Upper lobe of right lung (tissue), 1 donor: ENCODE data around the gene TASP1. TPM values are rescaled to one million over a fixed set of nuclear protein-coding genes. Genes with fewer than 3 reads are reported as not detected.

Source experiments
- ATAC-seq: fragments of 200-7000 bp; cut with Tn5 transposase; one replicate; pipeline ENCODE4 v1.9.1; 2020; ENCODE audit warnings: mild to moderate bottlenecking, moderate library complexity
- DNase-seq: peaks from one replicate; pipeline ENCODE4 v3.0.0-alpha.2; 2020
- H3K27ac ChIP-seq: fragments of 200-600 bp; one replicate; pipeline ENCODE4 v1.8.0; 2022
- H3K27me3 ChIP-seq: fragments of 200-600 bp; one replicate; pipeline ENCODE4 v1.8.0; 2022; ENCODE audit warnings: mild to moderate bottlenecking
- H3K36me3 ChIP-seq: fragments of 200-600 bp; one replicate; pipeline ENCODE4 v1.8.0; 2022
- H3K4me1 ChIP-seq: fragments of 200-600 bp; one replicate; pipeline ENCODE4 v1.8.0; 2022
- H3K4me3 ChIP-seq: fragments of 200-600 bp; one replicate; pipeline ENCODE4 v1.8.0; 2022; ENCODE audit warnings: mild to moderate bottlenecking
- H3K9me3 ChIP-seq: fragments of 200-600 bp; one replicate; pipeline ENCODE4 v1.8.0; 2022
- CTCF ChIP-seq: fragments of 200-600 bp; IDR thresholded peaks from one replicate; pipeline ENCODE4 v1.8.0; 2022; ENCODE audit warnings: antibody characterized with exemption
- intact Hi-C: fragments of 100-400 bp; cut with DNase I; formaldehyde crosslinking; loops from one replicate; pipeline ENCODE4 v1.11.0; 2022
- total RNA-seq: library from RNA; stranded (reverse); fragmentation: NEBNext Ultra II Directional; extraction: Animal tissue kit (Norgen Biotek cat#: 25700); gene quantifications from one replicate; pipeline ENCODE4 v1.2.1, GENCODE V29; 2021
- donor health status: DM: no; HTN: yes; CAD: no; lungs with severe emphysema.

TASP1 gene
- total RNA-seq, 1 donor from 2014 or later, result 17.1 TPM

GRCh38 chr20:13443690-13444089, 195.0 kb downstream of the TASP1 start:
- TF ChIP-seq CTCF, result no peak
- H3K9me3 ChIP-seq, result no peaks in the 10 kb centered on the region
- no peaks in the 10 kb centered on the region for H3K27me3 ChIP-seq
- DNase-seq (no peak), ATAC-seq (no peak)
- H3K27ac ChIP-seq, result no peak overlapping the region
- no peak overlapping the region for H3K4me3 ChIP-seq
- H3K36me3 ChIP-seq, result no peaks in the 10 kb centered on the region
- no peaks in the 10 kb centered on the region for H3K4me1 ChIP-seq
- intact Hi-C loops, result no loop called here

- Histone ChIP-seq H3K36me3 (no peaks in the 10 kb centered on the region), H3K4me3 (no peak overlapping the region), H3K27me3 (no peaks in the 10 kb centered on the region), H3K9me3 (no peaks in the 10 kb centered on the region), H3K4me1 (no peaks in the 10 kb centered on the region), H3K27ac (no peak overlapping the region)
- DNase-seq (no peak), ATAC-seq (no peak)
- TF ChIP-seq CTCF, result no peak
- intact Hi-C loops, result no loop called here
Measured at GRCh38 chr20:13442986-13443385, 195.7 kb downstream of the TASP1 start.

GRCh38 chr20:13441388-13441787, 197.3 kb downstream of the TASP1 start:
- no peak for TF ChIP-seq CTCF
- H3K4me1 ChIP-seq, result no peaks in the 10 kb centered on the region
- H3K9me3 ChIP-seq, result no peaks in the 10 kb centered on the region
- H3K27ac ChIP-seq, result no peak overlapping the region
- no peaks in the 10 kb centered on the region for H3K36me3 ChIP-seq
- no peak overlapping the region for H3K4me3 ChIP-seq
- ATAC-seq, result no peak
- no peaks in the 10 kb centered on the region for H3K27me3 ChIP-seq
- no peak for DNase-seq
- intact Hi-C loops, result no loop called here

- no peaks in the 10 kb centered on the region for H3K9me3 ChIP-seq
- no peaks in the 10 kb centered on the region for H3K4me1 ChIP-seq
- no peak for DNase-seq
- H3K36me3 ChIP-seq, result peaks cover 5% of the 10 kb centered on the region
- no peak for ATAC-seq
- H3K4me3 ChIP-seq, result no peak overlapping the region
- no peak overlapping the region for H3K27ac ChIP-seq
- TF ChIP-seq CTCF, result no peak
- intact Hi-C loops, result no loop called here
- H3K27me3 ChIP-seq, result no peaks in the 10 kb centered on the region
Measured at GRCh38 chr20:13436530-13436929, 202.2 kb downstream of the TASP1 start.

GRCh38 chr20:13432126-13432525, 206.6 kb downstream of the TASP1 start:
- DNase-seq (no peak), ATAC-seq (no peak)
- intact Hi-C loops, result no loop called here
- no peaks in the 10 kb centered on the region for H3K27me3 ChIP-seq
- H3K27ac ChIP-seq, result no peak overlapping the region
- no peaks in the 10 kb centered on the region for H3K9me3 ChIP-seq
- no peak overlapping the region for H3K4me3 ChIP-seq
- TF ChIP-seq CTCF, result no peak
- no peaks in the 10 kb centered on the region for H3K4me1 ChIP-seq
- peaks cover 5% of the 10 kb centered on the region for H3K36me3 ChIP-seq

GRCh38 chr20:13430346-13431002, 208.3 kb downstream of the TASP1 start:
- DNase-seq, result no peak
- ATAC-seq, result peak; percentile 35
- TF ChIP-seq CTCF, result no peak
- peaks cover 5% of the 10 kb centered on the region for H3K36me3 ChIP-seq
- H3K4me1 ChIP-seq, result no peaks in the 10 kb centered on the region
- no peak overlapping the region for H3K4me3 ChIP-seq
- no peak overlapping the region for H3K27ac ChIP-seq
- intact Hi-C loops, result no loop called here
- H3K9me3 ChIP-seq, result no peaks in the 10 kb centered on the region
- no peaks in the 10 kb centered on the region for H3K27me3 ChIP-seq
